ENCODE data around the gene IL17D. TPM values are rescaled to one million over a fixed set of nuclear protein-coding genes. Genes with fewer than 3 reads are reported as not detected.

Gene IL17D
- total and polyA plus RNA-seq, 2 experiments from 2014 or later = 1.6 to 2.3 TPM

DNA sequence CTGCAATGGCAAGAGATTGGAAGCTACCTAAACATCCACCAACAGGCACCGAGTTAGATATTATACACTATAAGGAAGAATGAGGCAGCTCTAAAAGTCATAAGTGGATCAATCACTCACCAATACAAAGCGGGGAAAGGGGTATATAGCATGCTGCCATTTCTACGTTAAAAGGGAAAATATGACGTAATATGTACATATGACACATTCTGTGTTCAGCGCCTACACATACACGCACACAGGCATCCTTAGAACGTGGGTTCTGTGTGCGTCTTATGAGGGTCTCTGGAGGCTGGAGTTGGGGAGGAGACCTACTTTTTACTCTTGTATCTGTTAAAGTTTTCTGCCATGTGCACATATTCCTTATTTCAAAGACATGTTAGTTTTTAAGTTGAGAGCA, 5.9 kb downstream of the IL17D start:
- H3K9me2 ChIP-seq (ENCODE audit: insufficient read depth) = no peaks in the 10 kb centered on the region
- Mint-ChIP-seq H3K4me1 (peaks cover 23% of the 10 kb centered on the region), H3K36me3 (ENCODE audit: low read depth) (no peaks in the 10 kb centered on the region; the same call in 2 of the 3 replicates), H3K27me3 (ENCODE audit: insufficient read depth, low read depth, poor library complexity) (peaks cover 27% of the 10 kb centered on the region), H3K27ac (no peak overlapping the region), H3K4me3 (no peak overlapping the region), H3K9me3 (no peaks in the 10 kb centered on the region)
- H3F3A ChIP-seq (replicated peaks; ENCODE audit: low read depth) = peaks cover 4% of the 10 kb centered on the region; the same call in 1 of the 2 replicates
- ATAC-seq (no peak), DNase-seq (ENCODE audit: low spot score) (no peak)
- H3K4me3 ChIP-seq = no peak overlapping the region
- no peak for TF ChIP-seq STAT1 (IDR thresholded peaks at IDR 0.05; ENCODE audit: unreplicated experiment)
- TF ChIP-seq, protein P1, sequence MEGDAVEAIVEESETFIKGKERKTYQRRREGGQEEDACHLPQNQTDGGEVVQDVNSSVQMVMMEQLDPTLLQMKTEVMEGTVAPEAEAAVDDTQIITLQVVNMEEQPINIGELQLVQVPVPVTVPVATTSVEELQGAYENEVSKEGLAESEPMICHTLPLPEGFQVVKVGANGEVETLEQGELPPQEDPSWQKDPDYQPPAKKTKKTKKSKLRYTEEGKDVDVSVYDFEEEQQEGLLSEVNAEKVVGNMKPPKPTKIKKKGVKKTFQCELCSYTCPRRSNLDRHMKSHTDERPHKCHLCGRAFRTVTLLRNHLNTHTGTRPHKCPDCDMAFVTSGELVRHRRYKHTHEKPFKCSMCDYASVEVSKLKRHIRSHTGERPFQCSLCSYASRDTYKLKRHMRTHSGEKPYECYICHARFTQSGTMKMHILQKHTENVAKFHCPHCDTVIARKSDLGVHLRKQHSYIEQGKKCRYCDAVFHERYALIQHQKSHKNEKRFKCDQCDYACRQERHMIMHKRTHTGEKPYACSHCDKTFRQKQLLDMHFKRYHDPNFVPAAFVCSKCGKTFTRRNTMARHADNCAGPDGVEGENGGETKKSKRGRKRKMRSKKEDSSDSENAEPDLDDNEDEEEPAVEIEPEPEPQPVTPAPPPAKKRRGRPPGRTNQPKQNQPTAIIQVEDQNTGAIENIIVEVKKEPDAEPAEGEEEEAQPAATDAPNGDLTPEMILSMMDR (conservative IDR thresholded peaks at IDR 0.05; ENCODE audit: low read depth in 2 of 2) = no peak
- no peak for TF ChIP-seq EZH2phosphoT487 (IDR thresholded peaks at IDR 0.05; ENCODE audit: unreplicated experiment)
- TF ChIP-seq, protein P2, sequence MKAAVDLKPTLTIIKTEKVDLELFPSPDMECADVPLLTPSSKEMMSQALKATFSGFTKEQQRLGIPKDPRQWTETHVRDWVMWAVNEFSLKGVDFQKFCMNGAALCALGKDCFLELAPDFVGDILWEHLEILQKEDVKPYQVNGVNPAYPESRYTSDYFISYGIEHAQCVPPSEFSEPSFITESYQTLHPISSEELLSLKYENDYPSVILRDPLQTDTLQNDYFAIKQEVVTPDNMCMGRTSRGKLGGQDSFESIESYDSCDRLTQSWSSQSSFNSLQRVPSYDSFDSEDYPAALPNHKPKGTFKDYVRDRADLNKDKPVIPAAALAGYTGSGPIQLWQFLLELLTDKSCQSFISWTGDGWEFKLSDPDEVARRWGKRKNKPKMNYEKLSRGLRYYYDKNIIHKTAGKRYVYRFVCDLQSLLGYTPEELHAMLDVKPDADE (IDR thresholded peaks at IDR 0.05) = no peak
- no peak for TF ChIP-seq POLR2AphosphoS5 (IDR thresholded peaks at IDR 0.05; ENCODE audit: low read depth)
- TF ChIP-seq ZNF114 (CRISPR knock-in tag; IDR thresholded peaks at IDR 0.05) = no peak
- H4K20me1 ChIP-seq (replicated peaks; ENCODE audit: insufficient read depth) = no peaks in the 10 kb centered on the region
- no peaks in the 10 kb centered on the region for H3K79me2 ChIP-seq (replicated peaks; ENCODE audit: insufficient read depth)
- H2AFZ ChIP-seq = no peak overlapping the region
- H3K4me1 ChIP-seq (ENCODE audit: insufficient read depth) = peaks cover 11% of the 10 kb centered on the region
- no peak overlapping the region for H3K27ac ChIP-seq (ENCODE audit: low read depth)
- no peak overlapping the region for H3K4me2 ChIP-seq
- no peaks in the 10 kb centered on the region; the same call in 1 of the 2 replicates for H3K27me3 ChIP-seq (ENCODE audit: insufficient read depth)
- no peaks in the 10 kb centered on the region for H3K36me3 ChIP-seq (ENCODE audit: insufficient read depth)

DNA sequence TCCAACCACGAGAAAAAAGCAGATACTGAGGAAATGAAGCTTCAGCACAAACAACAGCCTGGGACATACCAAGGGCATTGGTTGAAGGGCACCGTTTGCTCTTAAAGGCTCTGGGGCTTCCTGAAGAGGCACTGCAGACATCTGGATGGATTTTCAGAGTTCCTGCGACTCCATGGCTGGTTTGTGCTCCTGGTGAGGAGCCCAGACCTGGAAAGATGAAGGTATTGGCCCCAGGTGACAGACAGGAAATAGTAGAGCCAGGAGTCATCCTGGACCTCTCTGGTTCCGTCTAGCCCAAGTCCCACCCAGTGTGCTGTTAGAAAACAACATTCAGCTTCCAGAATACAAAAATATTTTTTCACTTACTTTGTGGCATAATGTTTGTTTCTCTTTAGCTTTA, 6.3 kb downstream of the IL17D start:
- H3K27ac Mint-ChIP-seq = no peak overlapping the region

More for the DNA sequence above, 6.3 kb downstream of the IL17D start:
- Histone ChIP-seq H4K20me1 (replicated peaks; ENCODE audit: insufficient read depth) (no peaks in the 10 kb centered on the region), H2AFZ (no peak overlapping the region), H3K27ac (ENCODE audit: low read depth) (no peak overlapping the region), H3K4me1 (ENCODE audit: insufficient read depth) (peaks cover 11% of the 10 kb centered on the region), H3F3A (replicated peaks; ENCODE audit: low read depth) (peaks cover 2% of the 10 kb centered on the region; the same call in 1 of the 2 replicates), H3K9me2 (ENCODE audit: insufficient read depth) (no peaks in the 10 kb centered on the region), H3K4me2 (no peak overlapping the region), H3K27me3 (ENCODE audit: insufficient read depth) (no peaks in the 10 kb centered on the region; the same call in 1 of the 2 replicates), H3K79me2 (replicated peaks; ENCODE audit: insufficient read depth) (no peaks in the 10 kb centered on the region), H3K36me3 (ENCODE audit: insufficient read depth) (no peaks in the 10 kb centered on the region), H3K4me3 (no peak overlapping the region)
- TF ChIP-seq JUNB (IDR thresholded peaks at IDR 0.05; ENCODE audit: unreplicated experiment) (no peak), EZH2 (IDR thresholded peaks at IDR 0.05; ENCODE audit: low read depth, unreplicated experiment) (no peak), EZH2phosphoT487 (IDR thresholded peaks at IDR 0.05; ENCODE audit: unreplicated experiment) (no peak), CREB1 (CRISPR knock-in tag; IDR thresholded peaks at IDR 0.05; ENCODE audit: low read depth) (no peak), ZNF331 (CRISPR knock-in tag; IDR thresholded peaks at IDR 0.05; ENCODE audit: low read depth) (no peak)
- peaks cover 20% of the 10 kb centered on the region for H3K4me1 Mint-ChIP-seq
- peaks cover 26% of the 10 kb centered on the region for H3K27me3 Mint-ChIP-seq (ENCODE audit: insufficient read depth, low read depth, poor library complexity)
- no peaks in the 10 kb centered on the region; the same call in 2 of the 3 replicates for H3K36me3 Mint-ChIP-seq (ENCODE audit: low read depth)
- H3K4me3 Mint-ChIP-seq = no peak overlapping the region
- DNase-seq (ENCODE audit: low spot score) (no peak), ATAC-seq (no peak)
- H3K9me3 Mint-ChIP-seq = no peaks in the 10 kb centered on the region

Measured in GM23338 (cell line).